Myometrial cell (primary cell): ENCODE results near the gene FBXL14. TPM values are rescaled to one million over a fixed set of nuclear protein-coding genes. Genes with fewer than 3 reads are reported as not detected.

Experiments
- total RNA-seq: library from RNA; depleted of rRNA; stranded (reverse); fragments of >200 nt; gene quantifications from 2 replicates; pipeline ENCODE4 v1.2.3, GENCODE V29; 2015

The FBXL14 gene
- 8.1 and 10.8 TPM in 2 replicates for total RNA-seq

GRCh38 chr12:1594261-1595025, at the start of gene FBXL14:
Gene FBXL14 (minus strand): TSS chr12:1594581. CDS start chr12:1594066, 515 bp downstream.

GRCh38 chr12:1628666-1629337, 34.4 kb upstream of the FBXL14 start, which contains the start of gene WNT5B:
Gene WNT5B (plus strand): TSS chr12:1629231. CDS start chr12:1631355, 2,124 bp downstream.

Other genes starting within 250 kb of the FBXL14 start
- gene WNT5B, start 34.6 kb upstream of the FBXL14 start, total RNA-seq = 62.4 and 73.8 TPM in 2 replicates
- 24.2 and 27.8 TPM in 2 replicates for gene ADIPOR2, start 96.5 kb upstream of the FBXL14 start, total RNA-seq
- not detected in 2 replicates for gene LRTM2, start 226.0 kb upstream of the FBXL14 start, total RNA-seq